CD4-positive, alpha-beta T cell (primary cell): Measurements from ENCODE around the gene CEP72. TPM values are rescaled to one million over a fixed set of nuclear protein-coding genes. Genes with fewer than 3 reads are reported as not detected.

ENCODE experiments used
- ATAC-seq: fragments of 200-7000 bp; cut with Tn5 transposase; one replicate; pipeline ENCODE4 v1.10.0; 2022; ENCODE audit warnings: mild to moderate bottlenecking; ENCODE audit not compliant: poor library complexity
- CTCF ChIA-PET: fragments of 350-600 bp; sonication (Branson Sonifier 250); formaldehyde crosslinking; loops from one replicate; lab custom pipeline; 2021; ENCODE audit warnings: antibody characterized with exemption, inconsistent platforms; lab: Charles Lee
- POLR2A ChIA-PET: fragments of 350-600 bp; sonication (Branson Sonifier 250); formaldehyde crosslinking; loops from one replicate; lab custom pipeline; 2021; ENCODE audit warnings: antibody characterized with exemption, inconsistent platforms; lab: Charles Lee
- DNase-seq, 14 experiments: peaks; one replicate each; pipeline ENCODE4 v3.0.0-alpha.2; 2013 to 2020; ENCODE audit warnings: mixed read lengths in 2 of 14
- H3K27ac ChIP-seq, 2 donors: one replicate each; pipeline versions ENCODE4 v1.5.1 to v1.7.0; 2013; ENCODE audit warnings: low read length in 2 of 2, low read depth in 1 of 2, mild to moderate bottlenecking in 1 of 2
- H3K27me3 ChIP-seq, 2 experiments: 1 replicate in 1 of 2; 2 replicates in 1 of 2; pipeline versions ENCODE4 v1.6.1 to v1.7.0; 2013; ENCODE audit warnings: low read length in 2 of 2, control low read depth in 1 of 2, mild to moderate bottlenecking in 1 of 2, moderate library complexity in 1 of 2; ENCODE audit not compliant: insufficient read depth in 2 of 2, control insufficient read depth in 1 of 2
- H3K36me3 ChIP-seq: one replicate; pipeline ENCODE4 v1.6.1; 2013; ENCODE audit warnings: low read length, control low read depth; ENCODE audit not compliant: insufficient read depth
- H3K4me1 ChIP-seq: one replicate; pipeline ENCODE4 v1.6.1; 2013; ENCODE audit warnings: low read length, control low read depth; ENCODE audit not compliant: insufficient read depth
- H3K4me3 ChIP-seq: one replicate; pipeline ENCODE4 v1.5.1; 2013; ENCODE audit warnings: mild to moderate bottlenecking, low read length, moderate library complexity
- H3K9me3 ChIP-seq, 2 experiments: 1 replicate in 1 of 2; 2 replicates in 1 of 2; pipeline versions ENCODE4 v1.6.1 to v1.7.0; 2013; ENCODE audit warnings: low read length in 2 of 2, mild to moderate bottlenecking in 2 of 2, control low read depth in 1 of 2, moderate library complexity in 1 of 2; ENCODE audit not compliant: control insufficient read depth in 1 of 2, insufficient read depth in 1 of 2
- H3K27ac Mint-ChIP-seq: one replicate; pipeline ENCODE4 v1.8.0; 2020; ENCODE audit warnings: mixed read lengths
- H3K27me3 Mint-ChIP-seq: one replicate; pipeline ENCODE4 v1.8.0; 2021; ENCODE audit warnings: mixed read lengths
- H3K36me3 Mint-ChIP-seq: one replicate; pipeline ENCODE4 v1.8.0; 2021; ENCODE audit warnings: low read depth, mixed read lengths
- H3K4me1 Mint-ChIP-seq: one replicate; pipeline ENCODE4 v1.8.0; 2021; ENCODE audit warnings: low read depth, mixed read lengths
- H3K4me3 Mint-ChIP-seq: one replicate; pipeline ENCODE4 v1.8.0; 2020; ENCODE audit warnings: mild to moderate bottlenecking, mixed read lengths
- H3K9me3 Mint-ChIP-seq: one replicate; pipeline ENCODE4 v1.8.0; 2020; ENCODE audit warnings: mixed read lengths
- CTCF ChIP-seq: fragments of 200-600 bp; IDR thresholded peaks from one replicate; pipeline ENCODE4 v1.8.0; 2022; ENCODE audit warnings: antibody characterized with exemption, mild to moderate bottlenecking
- intact Hi-C, 2 experiments: fragments of 100-400 bp; cut with DNase I in 1 of 2; cut with micrococcal nuclease in 1 of 2; formaldehyde crosslinking; loops; one replicate each; pipeline versions ENCODE4 v1.15.1 to v1.9.0; 2023 to 2025; cut with DNase I, micrococcal nuclease
- total RNA-seq, 174 experiments: library from RNA in 2 of 174; stranded (reverse) in 2 of 174; gene quantifications; one replicate each; pipeline ENCODE4 v1.2.3 and lab custom pipeline; 2021 to 2026

The CEP72 gene
- total RNA-seq, 2 experiments from 2014 or later: 7.6 to 8.0 TPM

- ATAC-seq: no peak
- Mint-ChIP-seq H3K4me3 (no peak overlapping the region), H3K27me3 (peaks cover 48% of the 10 kb centered on the region), H3K27ac (no peak overlapping the region), H3K4me1 (no peaks in the 10 kb centered on the region), H3K36me3 (no peaks in the 10 kb centered on the region), H3K9me3 (peaks cover 11% of the 10 kb centered on the region)
- no peak overlapping the region for H3K27ac ChIP-seq
- H3K36me3 ChIP-seq: no peaks in the 10 kb centered on the region
- CTCF ChIA-PET: no interaction called here
- intact Hi-C loops: no loop called here
- H3K27me3 ChIP-seq: peaks cover 0 to 13% of the 10 kb centered on the region in 2 experiments
- peaks cover 11 to 19% of the 10 kb centered on the region in 2 experiments for H3K9me3 ChIP-seq
- no peak for DNase-seq
- no peak overlapping the region for H3K4me3 ChIP-seq
- no peaks in the 10 kb centered on the region for H3K4me1 ChIP-seq
- TF ChIP-seq CTCF: no peak
- POLR2A ChIA-PET: no interaction called here
These were observed 38.9 kb upstream of the CEP72 start for GRCh38 chr5:573206-573605.

- H3K4me3 ChIP-seq: no peak overlapping the region
- TF ChIP-seq CTCF: no peak
- no peaks in the 10 kb centered on the region for H3K36me3 ChIP-seq
- POLR2A ChIA-PET: no interaction called here
- no peaks in the 10 kb centered on the region for H3K4me1 Mint-ChIP-seq
- DNase-seq: no peak
- H3K27ac Mint-ChIP-seq: no peak overlapping the region
- no peak for ATAC-seq
- H3K4me1 ChIP-seq: no peaks in the 10 kb centered on the region
- peaks cover 11% of the 10 kb centered on the region for H3K9me3 Mint-ChIP-seq
- no peak overlapping the region for H3K4me3 Mint-ChIP-seq
- CTCF ChIA-PET: no interaction called here
- peaks cover 1 to 13% of the 10 kb centered on the region in 2 experiments for H3K27me3 ChIP-seq
- intact Hi-C loops: no loop called here
- H3K27me3 Mint-ChIP-seq: peaks cover 49% of the 10 kb centered on the region
- H3K9me3 ChIP-seq: peaks cover 11 to 23% of the 10 kb centered on the region in 2 experiments
- no peaks in the 10 kb centered on the region for H3K36me3 Mint-ChIP-seq
- H3K27ac ChIP-seq: no peak overlapping the region
These were observed 38.2 kb upstream of the CEP72 start for GRCh38 chr5:573976-574375.

- H3K4me1 ChIP-seq: no peaks in the 10 kb centered on the region
- no peaks in the 10 kb centered on the region for H3K36me3 ChIP-seq
- H3K27ac Mint-ChIP-seq: no peak overlapping the region
- peaks cover 54% of the 10 kb centered on the region for H3K27me3 Mint-ChIP-seq
- no peak overlapping the region for H3K27ac ChIP-seq
- H3K9me3 ChIP-seq: peaks cover 18 to 23% of the 10 kb centered on the region in 2 experiments
- H3K36me3 Mint-ChIP-seq: no peaks in the 10 kb centered on the region
- H3K4me3 ChIP-seq: no peak overlapping the region
- TF ChIP-seq CTCF: no peak
- no peak for ATAC-seq
- POLR2A ChIA-PET: no interaction called here
- H3K9me3 Mint-ChIP-seq: peaks cover 11% of the 10 kb centered on the region
- DNase-seq: no peak
- intact Hi-C loops: no loop called here
- CTCF ChIA-PET: no interaction called here
- peaks cover 8 to 22% of the 10 kb centered on the region in 2 experiments for H3K27me3 ChIP-seq
- H3K4me3 Mint-ChIP-seq: no peak overlapping the region
- no peaks in the 10 kb centered on the region for H3K4me1 Mint-ChIP-seq
These were observed 37.2 kb upstream of the CEP72 start for GRCh38 chr5:574906-575305.
